ENCODE data around the gene SCARB1. TPM values are rescaled to one million over a fixed set of nuclear protein-coding genes. Genes with fewer than 3 reads are reported as not detected.

The SCARB1 gene
- total RNA-seq, 1 donor from 2014 or later, result 8.6 TPM

GRCh38 chr12:124768452-124769162 lies 95.1 kb downstream of the SCARB1 start:
- DNase-seq (ENCODE audit: low spot score), result no peak
- intact Hi-C loops (cut with DNase I), result loop anchor here (5.0 kb wide), 2 partner anchors 386 to 716 kb away; no protein-coding TSS in a partner anchor

- peak; percentile 92 for DNase-seq (ENCODE audit: low spot score)
- intact Hi-C loops (cut with DNase I), result loop anchor here (1.0 to 5.0 kb wide), 4 partner anchors 199 to 730 kb away; no protein-coding TSS in a partner anchor
Measured at GRCh38 chr12:124767066-124767821, 96.4 kb downstream of the SCARB1 start.

GRCh38 chr12:124766727-124767065 lies 97.0 kb downstream of the SCARB1 start:
- intact Hi-C loops (cut with DNase I), result loop anchor here (1.0 to 5.0 kb wide), 4 partner anchors 198 to 730 kb away; no protein-coding TSS in a partner anchor
- no peak for DNase-seq (ENCODE audit: low spot score)

GRCh38 chr12:124765581-124766489 lies 97.8 kb downstream of the SCARB1 start:
- no peak for DNase-seq (ENCODE audit: low spot score)
- intact Hi-C loops (cut with DNase I), result loop anchor here (2.0 to 5.0 kb wide), 3 partner anchors 384 to 729 kb away; no protein-coding TSS in a partner anchor

GRCh38 chr12:124764870-124765580 lies 98.6 kb downstream of the SCARB1 start:
- intact Hi-C loops (cut with DNase I), result loop anchor here (5.0 kb wide), 3 partner anchors 248 to 713 kb away; no protein-coding TSS in a partner anchor
- no peak for DNase-seq (ENCODE audit: low spot score)

- no peak for DNase-seq (ENCODE audit: low spot score)
- intact Hi-C loops (cut with DNase I), result loop anchor here (5.0 kb wide), 1 partner anchor 247 kb away; no protein-coding TSS in a partner anchor
Measured at GRCh38 chr12:124764451-124764850, 99.2 kb downstream of the SCARB1 start.

GRCh38 chr12:124763594-124763979 lies 100.1 kb downstream of the SCARB1 start:
- intact Hi-C loops (cut with DNase I), result loop anchor here (5.0 kb wide), 1 partner anchor 246 kb away; no protein-coding TSS in a partner anchor
- no peak for DNase-seq (ENCODE audit: low spot score)

GRCh38 chr12:124762791-124763593 lies 100.7 kb downstream of the SCARB1 start:
- intact Hi-C loops (cut with DNase I), result loop anchor here (5.0 kb wide), 1 partner anchor 246 kb away; no protein-coding TSS in a partner anchor
- DNase-seq (ENCODE audit: low spot score), result no peak

GRCh38 chr12:124762384-124762783 lies 101.3 kb downstream of the SCARB1 start:
- no peak for DNase-seq (ENCODE audit: low spot score)
- intact Hi-C loops (cut with DNase I), result loop anchor here (5.0 kb wide), 1 partner anchor 245 kb away; no protein-coding TSS in a partner anchor

- DNase-seq (ENCODE audit: low spot score), result no peak
- intact Hi-C loops (cut with DNase I), result loop anchor here (5.0 kb wide), 1 partner anchor 245 kb away; no protein-coding TSS in a partner anchor
Measured at GRCh38 chr12:124761871-124762270, 101.8 kb downstream of the SCARB1 start.

GRCh38 chr12:124761056-124761455 lies 102.6 kb downstream of the SCARB1 start:
- intact Hi-C loops (cut with DNase I), result loop anchor here (5.0 kb wide), 1 partner anchor 244 kb away; no protein-coding TSS in a partner anchor
- no peak for DNase-seq (ENCODE audit: low spot score)

- no peak for DNase-seq (ENCODE audit: low spot score)
- intact Hi-C loops (cut with DNase I), result loop anchor here (5.0 kb wide), 1 partner anchor 243 kb away; no protein-coding TSS in a partner anchor
Measured at GRCh38 chr12:124760560-124760959, 103.1 kb downstream of the SCARB1 start.

- no peak for DNase-seq (ENCODE audit: low spot score)
- intact Hi-C loops (cut with DNase I), result loop anchor here (5.0 kb wide), 1 partner anchor 243 kb away; no protein-coding TSS in a partner anchor
Measured at GRCh38 chr12:124759841-124760503, 103.7 kb downstream of the SCARB1 start.

GRCh38 chr12:124758266-124759220 lies 105.1 kb downstream of the SCARB1 start:
- no peak for DNase-seq (ENCODE audit: low spot score)
- intact Hi-C loops (cut with DNase I), result no loop called here

- intact Hi-C loops (cut with DNase I), result no loop called here
- DNase-seq (ENCODE audit: low spot score), result no peak
Measured at GRCh38 chr12:124757329-124757728, 106.3 kb downstream of the SCARB1 start.

- intact Hi-C loops (cut with DNase I), result no loop called here
- DNase-seq (ENCODE audit: low spot score), result no peak
Measured at GRCh38 chr12:124756760-124757159, 106.9 kb downstream of the SCARB1 start.

Measured in cardiac septum (tissue), 1 donor.